ENCODE data around the gene TRIP10. TPM values are rescaled to one million over a fixed set of nuclear protein-coding genes. Genes with fewer than 3 reads are reported as not detected.
A peak's percentile ranks its signal among the peaks of the same experiment; 100 is the strongest.

The TRIP10 gene
- total RNA-seq (2016; rRNA removed; fragmentation: Illumina TruSeq; extraction: Trizol), result 24.1 and 32.5 TPM in 2 replicates
- 14.5 and 17.4 TPM in 2 replicates for total RNA-seq (2016; cell fraction: cytosol; rRNA removed; fragmentation: Illumina TruSeq; extraction: Trizol; ENCODE audit: low read depth)
- 21.0 and 35.2 TPM in 2 replicates for total RNA-seq (2016; cell fraction: insoluble cytoplasmic fraction; rRNA removed; fragmentation: Illumina TruSeq; extraction: Trizol)
- 24.2 and 24.9 TPM in 2 replicates for total RNA-seq (2016; cell fraction: membrane; rRNA removed; fragmentation: Illumina TruSeq; extraction: Trizol)
- total RNA-seq (2016; cell fraction: nucleus; rRNA removed; fragmentation: Illumina TruSeq; extraction: Trizol), result 15.8 and 19.9 TPM in 2 replicates
- polyA plus RNA-seq (2011; rRNA removed), result 33.2 and 39.4 TPM in 2 replicates
- 27.2 and 31.9 TPM in 2 replicates for polyA plus RNA-seq (2011; cell fraction: cytosol; rRNA removed)
- polyA plus RNA-seq (2011; cell fraction: nucleus; rRNA removed), result 93.2 and 99.5 TPM in 2 replicates
- polyA plus RNA-seq (2012), result 45.5 and 60.4 TPM in 2 replicates
- 20.7 and 22.0 TPM in 2 replicates for polyA plus RNA-seq (2016; cell fraction: cytosol; fragmentation: Illumina TruSeq; extraction: Trizol; ENCODE audit: low read depth)
- 32.6 and 39.0 TPM in 2 replicates for polyA plus RNA-seq (2016; cell fraction: insoluble cytoplasmic fraction; fragmentation: Illumina TruSeq; extraction: Trizol; ENCODE audit: low read depth)
- 29.2 and 30.7 TPM in 2 replicates for polyA plus RNA-seq (2016; cell fraction: membrane; fragmentation: Illumina TruSeq; extraction: Trizol; ENCODE audit: low read depth)
- 79.8 and 91.2 TPM in 2 replicates for polyA plus RNA-seq (2016; cell fraction: nucleus; fragmentation: Illumina TruSeq; extraction: Trizol; ENCODE audit: insufficient read depth, low read depth)
- polyA minus RNA-seq (2011; rRNA and poly(A)+ RNA removed; ENCODE audit: low replicate concordance), result 17.1 and 24.3 TPM in 2 replicates
- 14.9 and 15.0 TPM in 2 replicates for polyA minus RNA-seq (2011; cell fraction: cytosol; rRNA and poly(A)+ RNA removed)
- 19.4 and 20.3 TPM in 2 replicates for polyA minus RNA-seq (2011; cell fraction: nucleus; rRNA and poly(A)+ RNA removed)
- percentile 58 among the genes with signal in this experiment for Bru-seq, nascent RNA
- BruChase-seq, experiment 1, labeled RNA remaining after a 6-hour chase, result percentile 87 among the genes with signal in this experiment
- BruChase-seq, experiment 2, labeled RNA remaining after a 2-hour chase, result percentile 78 among the genes with signal in this experiment
- long read RNA-seq, experiment 1, transcript TRIP10-202 (14 exons, 2,035 nt), result major isoform, 15 of 29 reads
- long read RNA-seq, experiment 1, partial matches to known transcripts, result 9 of 29 reads
- long read RNA-seq, experiment 1, other reads (novel, unspliced or antisense), result 5 of 29 reads
- long read RNA-seq, experiment 2, transcript TRIP10-202 (14 exons, 2,035 nt), result major isoform, 58 of 120 reads
- long read RNA-seq, experiment 2, partial matches to known transcripts, result 43 of 120 reads
- long read RNA-seq, experiment 2, other reads (novel, unspliced or antisense), result 16 of 120 reads

GRCh38 chr19:6739390-6739882 is at the start of gene TRIP10:
TSS of gene TRIP10 (plus strand) at chr19:6739680. CDS start at chr19:6739762, 82 bp downstream.
- Histone ChIP-seq H3K4me2 (ENCODE audit: low read depth, low read length) (peak within 1 kb of the TSS; percentile 93), H4K20me1 (ENCODE audit: insufficient read depth, low read length) (peaks cover 16% of the 10 kb centered on the region), H3K27ac (ENCODE audit: extremely low read length, insufficient read depth, low read length) (peak within 1 kb of the TSS; percentile 80), H3K79me2 (ENCODE audit: insufficient read depth, low read length) (peaks cover 32% of the 10 kb centered on the region), H3K36me3 (replicated peaks in 1 of 2; ENCODE audit: control insufficient read depth in 1 of 2, insufficient read depth in 2 of 2, low read length in 2 of 2) (peaks cover 4 to 17% of the 10 kb centered on the region in 2 experiments; a peak in 4 of 5 replicates), H3K4me1 (ENCODE audit: insufficient read depth, low read length) (peaks cover 62% of the 10 kb centered on the region), H2AFZ (ENCODE audit: low read length) (no peak within 1 kb of the TSS), H3K9me3 (ENCODE audit: low read length) (no peaks in the 10 kb centered on the region), H3K9ac (ENCODE audit: insufficient read depth, low read depth, low read length) (peak within 1 kb of the TSS; percentile 76), H3K4me3 (replicated peaks in 1 of 3; ENCODE audit: insufficient read depth in 1 of 3, low read depth in 2 of 3, low read length in 3 of 3) (peak within 1 kb of the TSS; percentile 89 to 100 (median 92)), H3K27me3 (ENCODE audit: control insufficient read depth in 1 of 2, insufficient read depth in 2 of 2, low read length in 2 of 2) (no peaks in the 10 kb centered on the region; a peak in 1 of 5 replicates)
- in situ Hi-C loops (cut with HindIII; ENCODE audit: extremely low pct_ligation_motif_present, low pct_unique_long_range_greater_than_20kb) (loop anchor here (5.0 kb wide), 1 partner anchor 123 kb away; no protein-coding TSS in a partner anchor), intact Hi-C loops (cut with micrococcal nuclease; ENCODE audit: unreplicated experiment) (loop anchor here (10.0 kb wide), 1 partner anchor 1135 kb away; the partner anchor contains the start of gene PRR36)
- ATAC-seq (no peak), FAIRE-seq (no peak), DNase-seq (ENCODE audit: low spot score) (peak; percentile 68)
- ChIA-PET CTCF (ENCODE audit: low intra/inter-chr PET ratio, low total read pairs) (interaction anchor here (3.1 to 3.4 kb wide), 3 partner anchors 14 to 124 kb away, joined by 17 to 31 read pairs (median 25); no protein-coding TSS in a partner anchor), POLR2A (interaction anchor here (1.4 to 5.4 kb wide), 4 partner anchors 14 to 124 kb away, joined by 11 to 278 read pairs (median 51); partner anchors contain the start of gene C3)
- no TSS peak for BruUV-seq (replicated peaks)
- WGBS (ENCODE audit: low lambda C conversion rate), result 2% methylated on average over 24 of the region's 47 CpGs
- TF ChIP-seq GATAD2A (CRISPR knock-in tag; IDR thresholded peaks at IDR 0.05), result no peak
- 0 out of 2 replicates have a peak, but pooled peaks have one; percentile 0 for TF ChIP-seq ZMYM4 (CRISPR knock-in tag; IDR thresholded peaks at IDR 0.05)
- TF ChIP-seq SP1 (IDR thresholded peaks at IDR 0.05), result no peak
- peak; percentile 23; the same call in 1 of the 2 replicates for TF ChIP-seq SP1 (CRISPR knock-in tag; IDR thresholded peaks at IDR 0.05)
- TF ChIP-seq ZNF18 (CRISPR knock-in tag; IDR thresholded peaks at IDR 0.05; ENCODE audit: insufficient replicate concordance), result no peak
- peak; percentile 12; the same call in 1 of the 2 replicates for TF ChIP-seq ZNF317 (CRISPR knock-in tag; IDR thresholded peaks at IDR 0.05)
- no peak for TF ChIP-seq ZBTB3 (CRISPR knock-in tag; IDR thresholded peaks at IDR 0.05; ENCODE audit: borderline replicate concordance, low read depth)
- no peak for TF ChIP-seq PCBP2 (optimal IDR thresholded peaks at IDR 0.05; ENCODE audit: low read depth, low read length, poor library complexity, severe bottlenecking)
- no peak for TF ChIP-seq HOMEZ (CRISPR knock-in tag; IDR thresholded peaks at IDR 0.05; ENCODE audit: low read depth)
- TF ChIP-seq SIN3A (IDR thresholded peaks at IDR 0.05; ENCODE audit: borderline replicate concordance, low read depth, low read length), result peak; percentile 46; the same call in 1 of the 2 replicates
- TF ChIP-seq ZNF567 (CRISPR knock-in tag; IDR thresholded peaks at IDR 0.05; ENCODE audit: borderline replicate concordance), result no peak
- TF ChIP-seq MAX (IDR thresholded peaks at IDR 0.05), result peak; percentile 5; the same call in 1 of the 2 replicates
- TF ChIP-seq ZNF562 (CRISPR knock-in tag; IDR thresholded peaks at IDR 0.05; ENCODE audit: borderline replicate concordance), result no peak
- no peak for TF ChIP-seq ZNF484 (CRISPR knock-in tag; IDR thresholded peaks at IDR 0.05; ENCODE audit: borderline replicate concordance, low read depth)
- TF ChIP-seq ZKSCAN8 (CRISPR knock-in tag; IDR thresholded peaks at IDR 0.05; ENCODE audit: borderline replicate concordance), result no peak
- TF ChIP-seq ZKSCAN1 (IDR thresholded peaks at IDR 0.05; ENCODE audit: low read length), result no peak

All from HepG2 (cell line).